H1 (cell line): ENCODE results near the gene MYH6. TPM values are rescaled to one million over a fixed set of nuclear protein-coding genes. Genes with fewer than 3 reads are reported as not detected.
A peak's percentile ranks its signal among the peaks of the same experiment; 100 is the strongest.

Experiments used
- CTCF ChIA-PET: fragments of 300-600 bp; sonication (Branson Sonifier 250); formaldehyde crosslinking; loops from one replicate; lab custom pipeline; 2021; ENCODE audit not compliant: partially characterized antibody; lab: Charles Lee
- POLR2A ChIA-PET: fragments of 300-600 bp; sonication (Branson Sonifier 250); formaldehyde crosslinking; loops from one replicate; lab custom pipeline; 2021; ENCODE audit warnings: inconsistent platforms; ENCODE audit not compliant: partially characterized antibody; lab: Charles Lee
- DNase-seq, 2 experiments: peaks; one replicate each; pipeline versions ENCODE4 v3.0.0 to v3.0.0-alpha.2; 2010 to 2022; ENCODE audit warnings: low spot score in 2 of 2, low read depth in 1 of 2, mixed read lengths in 1 of 2
- FAIRE-seq: peaks from 2 replicates; lab custom pipeline; 2011; peaks lifted over from hg19 to GRCh38; lab: Jason Lieb, UNC
- H2AFZ ChIP-seq: 2 replicates; pipeline ENCODE4 v1.8.1; 2012; ENCODE audit warnings: low read length, inconsistent platforms
- H2AK5ac ChIP-seq: 2 replicates; pipeline ENCODE4 v1.6.1; 2013; ENCODE audit warnings: low read depth, low read length
- H2BK120ac ChIP-seq: replicated peaks from 2 replicates; pipeline ENCODE3; 2013; ENCODE audit warnings: low read depth, low read length, inconsistent platforms
- H2BK12ac ChIP-seq: 2 replicates; pipeline ENCODE4 v1.6.1; 2013; ENCODE audit warnings: low read depth, low read length
- H2BK15ac ChIP-seq: 2 replicates; pipeline ENCODE4 v1.6.1; 2013; ENCODE audit warnings: low read length
- H2BK20ac ChIP-seq: 2 replicates; pipeline ENCODE4 v1.6.1; 2013; ENCODE audit warnings: low read length
- H2BK5ac ChIP-seq: 2 replicates; pipeline ENCODE4 v1.6.1; 2013; ENCODE audit warnings: low read depth, low read length
- H3K14ac ChIP-seq: 2 replicates; pipeline ENCODE4 v1.6.1; 2013; ENCODE audit warnings: inconsistent platforms; ENCODE audit not compliant: insufficient read length
- H3K18ac ChIP-seq: 2 replicates; pipeline ENCODE4 v1.6.1; 2013; ENCODE audit warnings: low read length; ENCODE audit errors: extremely low read depth
- H3K23ac ChIP-seq: 2 replicates; pipeline ENCODE4 v1.6.1; 2013; ENCODE audit warnings: inconsistent platforms; ENCODE audit not compliant: insufficient read length
- H3K23me2 ChIP-seq: 2 replicates; pipeline ENCODE4 v1.6.1; 2013; ENCODE audit warnings: low read depth, low read length
- H3K27ac ChIP-seq: 2 replicates; pipeline ENCODE4 v1.6.1; 2011; ENCODE audit warnings: low read depth, low read length, inconsistent platforms
- H3K27me3 ChIP-seq, 4 experiments: replicated peaks in 1 of 4; 1 replicate in 1 of 4; 2 replicates in 3 of 4; pipeline versions ENCODE4 v1.6.1 to v1.8.1; 2011 to 2013; ENCODE audit warnings: low read length in 3 of 4, mild to moderate bottlenecking in 3 of 4, inconsistent platforms in 2 of 4, mixed read lengths in 2 of 4, moderate library complexity in 1 of 4; ENCODE audit not compliant: control insufficient read depth in 3 of 4, insufficient read depth in 3 of 4; ENCODE audit errors: extremely low read depth in 1 of 4
- H3K36me3 ChIP-seq, 4 experiments: 2 replicates each; pipeline versions ENCODE4 v1.6.1 to v1.8.1; 2011 to 2013; ENCODE audit warnings: mild to moderate bottlenecking in 4 of 4, low read length in 3 of 4, moderate library complexity in 2 of 4, control low read depth in 1 of 4, inconsistent platforms in 1 of 4; ENCODE audit not compliant: insufficient read depth in 4 of 4, control insufficient read depth in 2 of 4
- H3K4ac ChIP-seq: replicated peaks from 2 replicates; pipeline ENCODE3; 2013; ENCODE audit warnings: low read length, low read depth, mixed read lengths, inconsistent platforms; ENCODE audit not compliant: insufficient read length
- H3K4me1 ChIP-seq, 4 experiments: replicated peaks in 1 of 4; 1 replicate in 1 of 4; 2 replicates in 3 of 4; pipeline versions ENCODE4 v1.6.1 to v1.8.1; 2011 to 2013; ENCODE audit warnings: low read length in 3 of 4, inconsistent platforms in 2 of 4, mixed read lengths in 1 of 4; ENCODE audit not compliant: insufficient read depth in 4 of 4, control insufficient read depth in 3 of 4
- H3K4me2 ChIP-seq, 2 experiments: 2 replicates each; pipeline versions ENCODE4 v1.6.1 to v1.8.1; 2011 to 2013; ENCODE audit warnings: low read depth in 2 of 2, low read length in 2 of 2, control low read depth in 1 of 2, inconsistent platforms in 1 of 2, mild to moderate bottlenecking in 1 of 2; ENCODE audit not compliant: insufficient read depth in 1 of 2
- H3K4me3 ChIP-seq, 4 experiments: fragments of 200-600, 300-600 bp in 1 of 4; sonication (generic), shearing (Covaris generic), sonication (Bioruptor Twin) in 1 of 4; 2 replicates each; pipeline versions ENCODE4 v1.5.1 to v1.8.1; 2011 to 2016; ENCODE audit warnings: low read length in 4 of 4, low read depth in 3 of 4, control low read depth in 2 of 4, inconsistent platforms in 2 of 4, mild to moderate bottlenecking in 2 of 4, mixed read lengths in 1 of 4, moderate library complexity in 1 of 4; ENCODE audit not compliant: insufficient read depth in 2 of 4; ENCODE audit errors: extremely low read depth in 1 of 4
- H3K56ac ChIP-seq: replicated peaks from 2 replicates; pipeline ENCODE3; 2013; ENCODE audit warnings: low read depth, mild to moderate bottlenecking, mixed read lengths, low read length, inconsistent platforms; ENCODE audit not compliant: insufficient read length
- H3K79me1 ChIP-seq: 2 replicates; pipeline ENCODE4 v1.6.1; 2013; ENCODE audit warnings: low read depth, low read length, control low read depth
- H3K79me2 ChIP-seq, 2 experiments: 2 replicates each; pipeline versions ENCODE4 v1.6.1 to v1.8.1; 2012 to 2013; ENCODE audit warnings: low read length in 2 of 2, mild to moderate bottlenecking in 2 of 2, inconsistent platforms in 1 of 2; ENCODE audit not compliant: insufficient read depth in 2 of 2, control insufficient read depth in 1 of 2
- H3K9ac ChIP-seq, 4 experiments: replicated peaks in 1 of 4; 1 replicate in 1 of 4; 2 replicates in 3 of 4; pipeline versions ENCODE4 v1.6.1 to v1.8.1; 2011 to 2013; ENCODE audit warnings: low read depth in 3 of 4, low read length in 3 of 4, control low read depth in 2 of 4, mild to moderate bottlenecking in 2 of 4, moderate library complexity in 2 of 4, inconsistent platforms in 1 of 4; ENCODE audit errors: extremely low read depth in 1 of 4
- H3K9me3 ChIP-seq, 2 experiments: 2 replicates each; pipeline versions ENCODE4 v1.6.1 to v1.8.1; 2012 to 2013; ENCODE audit warnings: mild to moderate bottlenecking in 2 of 2, moderate library complexity in 2 of 2, control low read depth in 1 of 2, inconsistent platforms in 1 of 2, low read depth in 1 of 2, low read length in 1 of 2, mixed read lengths in 1 of 2; ENCODE audit not compliant: insufficient read depth in 2 of 2
- H4K20me1 ChIP-seq, 2 experiments: replicated peaks in 1 of 2; 2 replicates each; pipeline versions ENCODE3 to v1.8.1; 2011 to 2013; ENCODE audit warnings: inconsistent platforms in 2 of 2, low read length in 2 of 2, mild to moderate bottlenecking in 1 of 2; ENCODE audit not compliant: insufficient read depth in 2 of 2, control insufficient read depth in 1 of 2
- H4K5ac ChIP-seq: 2 replicates; pipeline ENCODE4 v1.6.1; 2013; ENCODE audit warnings: low read length, low read depth, mixed read lengths, inconsistent platforms; ENCODE audit not compliant: insufficient read length
- H4K8ac ChIP-seq: 2 replicates; pipeline ENCODE4 v1.8.0; 2013; ENCODE audit warnings: mild to moderate bottlenecking, moderate library complexity, low read length, inconsistent platforms; ENCODE audit not compliant: insufficient read depth; ENCODE audit errors: extremely low read depth
- H4K91ac ChIP-seq: replicated peaks from 2 replicates; pipeline ENCODE3; 2013; ENCODE audit warnings: low read length, mixed read lengths, inconsistent platforms; ENCODE audit not compliant: insufficient read length
- CHD2 ChIP-seq: IDR thresholded peaks from 2 replicates; pipeline ENCODE4 v1.6.1; 2012; ENCODE audit warnings: low read length, improper control_type of control experiment
- EGR1 ChIP-seq: IDR thresholded peaks from 2 replicates; pipeline ENCODE4 v1.6.1; 2011; ENCODE audit warnings: low read depth, low read length, borderline replicate concordance
- FOSL1 ChIP-seq: IDR thresholded peaks from 2 replicates; pipeline ENCODE4 v1.6.1; 2011; ENCODE audit warnings: mild to moderate bottlenecking, low read depth, low read length, moderate library complexity; ENCODE audit not compliant: insufficient read depth
- GABPA ChIP-seq: IDR thresholded peaks from 2 replicates; pipeline ENCODE4 v1.6.1; 2011; ENCODE audit warnings: mild to moderate bottlenecking, low read length, moderate library complexity, borderline replicate concordance; ENCODE audit not compliant: insufficient read depth
- JUND ChIP-seq: IDR thresholded peaks from 2 replicates; pipeline ENCODE4 v1.6.1; 2011; ENCODE audit warnings: mild to moderate bottlenecking, improper control_type of control experiment, low read length
- NANOG ChIP-seq: IDR thresholded peaks from 2 replicates; pipeline ENCODE4 v1.6.1; 2011; ENCODE audit warnings: low read length, low read depth, mild to moderate bottlenecking, inconsistent platforms; ENCODE audit not compliant: insufficient read depth, poor library complexity, severe bottlenecking
- NRF1 ChIP-seq: IDR thresholded peaks from 2 replicates; pipeline ENCODE4 v1.6.1; 2011; ENCODE audit warnings: mild to moderate bottlenecking, low read depth, low read length, improper control_type of control experiment
- RXRA ChIP-seq: IDR thresholded peaks from 2 replicates; pipeline ENCODE4 v1.6.1; 2011; ENCODE audit warnings: low read depth, mild to moderate bottlenecking, low read length, moderate library complexity; ENCODE audit not compliant: insufficient read depth
- SRF ChIP-seq: IDR thresholded peaks from 2 replicates; pipeline ENCODE4 v1.6.1; 2011; ENCODE audit warnings: mild to moderate bottlenecking, low read depth, low read length, moderate library complexity
- WGBS, 2 experiments: shearing (Covaris generic) in 1 of 2; methylation state at CpG; one replicate each; pipeline versions ENCODE4 v1.1.6 to v1.1.7; 2013 to 2015; ENCODE audit warnings: low lambda C conversion rate in 2 of 2, mixed read lengths in 2 of 2, inconsistent platforms in 1 of 2, low coverage in 1 of 2, missing lambda C conversion rate in 1 of 2; ENCODE audit not compliant: insufficient replicate concordance in 2 of 2, insufficient coverage in 1 of 2, insufficient read length in 1 of 2; ENCODE audit errors: extremely low coverage in 1 of 2, missing lambda C conversion rate in 1 of 2; 5-methylcytosine and 5-hydroxymethylcytosine counted together
- polyA plus RNA-seq, 7 experiments: library from polyadenylated mRNA; depleted of rRNA in 3 of 7; stranded (reverse) in 5 of 7; unstranded in 2 of 7; fragments of >200 nt in 5 of 7; fragments of 200-250 nt in 2 of 7; gene quantifications; 1 replicate in 5 of 7; 2 replicates in 1 of 7; 4 replicates in 1 of 7; pipeline versions ENCODE4 v1.2.1 to v1.2.3, GENCODE V29; 2011 to 2013; ENCODE audit warnings: missing spikeins in 2 of 7, mixed read lengths in 2 of 7
- total RNA-seq: library from RNA; stranded (reverse); fragmentation: NEBNext Ultra II Directional; extraction: Animal tissue kit (Norgen Biotek cat#: 25700); gene quantifications from 2 replicates; pipeline ENCODE4 v1.2.1, GENCODE V29; 2021
- TF ChIP-seq, protein P1 (sequence below): IDR thresholded peaks from 2 replicates; pipeline ENCODE4 v1.6.1; 2011; ENCODE audit warnings: low read length, improper control_type of control experiment

MYH6 gene
- total and polyA plus RNA-seq, 2 of the 8 experiments (the other 6 are each of a cell fraction or from before 2014, with no cell fraction given) = 0.03 TPM; not detected in 1

GRCh38 chr14:23447361-23448350 lies 39.6 kb upstream of the MYH6 start:
- H3K4ac ChIP-seq = no peak overlapping the region
- ChIA-PET CTCF (interaction anchor here (0.6 to 2.7 kb wide), 8 partner anchors 10 to 110 kb away, joined by 3 to 21 read pairs (median 6); partner anchors contain the start of gene MYH7), POLR2A (interaction anchor here (0.8 to 1.3 kb wide), 2 partner anchors 10 to 94 kb away, joined by 3 to 4 read pairs; no protein-coding TSS in a partner anchor)
- 95% methylated on average over 7 of the region's 7 CpGs; no CpG with 5 or more reads in 1 of the 2 experiments for WGBS, 2 experiments
- H3K36me3 ChIP-seq = no peaks in the 10 kb centered on the region
- H3K4me2 ChIP-seq = no peak overlapping the region
- no peak overlapping the region for H2AFZ ChIP-seq
- no peak overlapping the region for H3K27ac ChIP-seq
- no peak overlapping the region for H3K18ac ChIP-seq
- no peak overlapping the region for H2BK5ac ChIP-seq
- H4K20me1 ChIP-seq = no peaks in the 10 kb centered on the region
- no peak overlapping the region for H3K4me3 ChIP-seq
- no peak overlapping the region for H3K9ac ChIP-seq
- no peaks in the 10 kb centered on the region; a peak in 1 of 7 replicates for H3K27me3 ChIP-seq
- no peak overlapping the region for H2BK20ac ChIP-seq
- H3K14ac ChIP-seq = no peak overlapping the region
- no peaks in the 10 kb centered on the region; a peak in 1 of 4 replicates for H3K9me3 ChIP-seq
- DNase-seq (peak in 1 of 2 experiments; percentile 11), FAIRE-seq (no peak)
- no peaks in the 10 kb centered on the region; the same call in none of the 2 replicates for H3K23me2 ChIP-seq
- no peak overlapping the region for H3K23ac ChIP-seq
- H2AK5ac ChIP-seq = no peak overlapping the region
- no peak overlapping the region for H4K8ac ChIP-seq
- H3K56ac ChIP-seq = no peak overlapping the region
- H4K91ac ChIP-seq = no peak overlapping the region
- no peak overlapping the region for H2BK120ac ChIP-seq
- H3K4me1 ChIP-seq = peaks cover 2 to 10% (median 6%) of the 10 kb centered on the region in 4 experiments
- no peak overlapping the region for H4K5ac ChIP-seq
- 0 out of 2 replicates have a peak overlapping the region, but pooled peaks have one; percentile 12 for H2BK15ac ChIP-seq
- H3K79me1 ChIP-seq = no peaks in the 10 kb centered on the region
- no peaks in the 10 kb centered on the region for H3K79me2 ChIP-seq
- no peak overlapping the region for H2BK12ac ChIP-seq
- TF ChIP-seq SRF = no peak
- TF ChIP-seq NANOG = no peak
- no peak for TF ChIP-seq CHD2
- TF ChIP-seq NRF1 = no peak
- TF ChIP-seq, protein P1, sequence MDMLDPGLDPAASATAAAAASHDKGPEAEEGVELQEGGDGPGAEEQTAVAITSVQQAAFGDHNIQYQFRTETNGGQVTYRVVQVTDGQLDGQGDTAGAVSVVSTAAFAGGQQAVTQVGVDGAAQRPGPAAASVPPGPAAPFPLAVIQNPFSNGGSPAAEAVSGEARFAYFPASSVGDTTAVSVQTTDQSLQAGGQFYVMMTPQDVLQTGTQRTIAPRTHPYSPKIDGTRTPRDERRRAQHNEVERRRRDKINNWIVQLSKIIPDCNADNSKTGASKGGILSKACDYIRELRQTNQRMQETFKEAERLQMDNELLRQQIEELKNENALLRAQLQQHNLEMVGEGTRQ = no peak
- TF ChIP-seq RXRA = no peak
- TF ChIP-seq JUND = no peak
- TF ChIP-seq FOSL1 = no peak
- TF ChIP-seq EGR1 = no peak
- no peak for TF ChIP-seq GABPA
